ENCODE data around the gene NCS1.

NCS1 gene

GRCh38 chr9:130149031-130149430, 23.2 kb upstream of the NCS1 start:
- DNase-seq, result no peak

DNA sequence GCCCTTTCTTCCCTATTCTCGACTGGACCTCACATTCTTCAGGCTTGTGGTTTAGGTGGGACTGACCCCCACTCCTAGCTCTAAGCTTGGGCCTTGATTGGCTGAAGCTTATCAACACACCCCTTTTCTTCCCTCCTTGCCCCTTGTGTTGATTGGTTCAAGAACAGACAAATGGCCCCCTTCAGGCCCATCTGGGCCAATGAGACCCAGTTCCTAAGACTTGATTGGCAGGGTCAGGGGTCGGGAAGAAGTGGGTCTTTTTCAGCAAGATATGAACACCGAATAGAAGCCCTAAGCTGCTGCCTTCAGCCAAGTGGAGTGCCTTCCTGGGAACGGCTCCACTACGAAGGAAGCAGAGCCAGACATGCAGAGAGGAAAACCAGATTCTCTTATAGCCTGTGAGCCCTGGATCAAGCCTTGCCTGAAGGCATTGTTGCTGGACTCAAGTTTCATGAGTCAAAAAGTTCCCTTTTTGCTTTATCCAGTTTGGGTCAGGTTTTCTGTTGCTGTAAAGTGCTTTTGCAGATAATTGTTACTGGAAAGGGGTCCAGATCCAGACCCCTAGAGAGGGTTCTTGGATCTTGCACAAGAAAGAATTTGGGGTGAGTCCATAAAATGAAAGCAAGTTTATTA, 22.4 kb upstream of the NCS1 start:
- no peak for DNase-seq

GRCh38 chr9:130150779-130151382, 21.3 kb upstream of the NCS1 start:
- DNase-seq, result no peak

DNA sequence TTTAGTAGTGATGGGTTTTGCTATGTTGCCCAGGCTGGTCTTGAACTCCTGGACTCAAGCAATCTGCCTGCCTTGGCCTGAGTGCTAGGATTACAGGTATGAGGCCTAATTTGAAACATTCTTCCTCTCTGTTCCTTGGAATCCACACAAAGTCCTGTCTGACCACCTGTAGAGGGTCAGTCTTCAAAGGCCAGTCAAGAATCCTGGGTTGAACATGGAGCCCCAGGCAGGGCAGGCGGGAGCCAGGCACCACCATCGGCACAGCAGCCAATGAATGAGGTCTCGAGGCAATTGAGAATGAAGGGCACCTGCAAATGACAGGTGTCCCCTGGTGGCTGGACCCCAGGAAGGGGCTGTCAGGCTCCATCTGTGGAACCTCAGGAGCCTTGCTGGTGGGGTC, 17.4 kb upstream of the NCS1 start:
- no peak for DNase-seq

GRCh38 chr9:130155647-130156046, 16.6 kb upstream of the NCS1 start:
- no peak for DNase-seq

DNA sequence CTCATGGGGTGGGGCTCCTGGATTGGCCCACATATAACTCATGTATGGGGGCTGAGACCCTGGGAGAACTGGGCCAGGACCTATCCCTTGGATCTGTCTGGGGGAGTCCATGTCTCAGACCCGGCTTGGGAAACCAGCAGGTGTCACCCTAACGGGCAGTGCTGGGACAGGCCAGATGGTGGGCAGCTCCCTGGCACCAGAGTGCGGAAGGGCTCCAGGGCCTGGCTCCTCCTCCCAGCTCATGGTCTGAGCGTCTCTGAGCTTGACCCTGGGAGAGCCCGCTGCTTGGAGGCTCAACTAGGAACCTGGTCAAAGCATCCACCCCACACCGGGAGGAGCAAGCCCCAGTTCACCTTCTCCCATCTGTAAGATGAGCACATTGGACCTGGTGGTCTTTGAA, 15.5 kb upstream of the NCS1 start:
- no peak for DNase-seq

- DNase-seq, result no peak
These were observed 15.1 kb upstream of the NCS1 start for GRCh38 chr9:130157079-130157478.

GRCh38 chr9:130158001-130158400, 14.2 kb upstream of the NCS1 start:
- no peak for DNase-seq

DNA sequence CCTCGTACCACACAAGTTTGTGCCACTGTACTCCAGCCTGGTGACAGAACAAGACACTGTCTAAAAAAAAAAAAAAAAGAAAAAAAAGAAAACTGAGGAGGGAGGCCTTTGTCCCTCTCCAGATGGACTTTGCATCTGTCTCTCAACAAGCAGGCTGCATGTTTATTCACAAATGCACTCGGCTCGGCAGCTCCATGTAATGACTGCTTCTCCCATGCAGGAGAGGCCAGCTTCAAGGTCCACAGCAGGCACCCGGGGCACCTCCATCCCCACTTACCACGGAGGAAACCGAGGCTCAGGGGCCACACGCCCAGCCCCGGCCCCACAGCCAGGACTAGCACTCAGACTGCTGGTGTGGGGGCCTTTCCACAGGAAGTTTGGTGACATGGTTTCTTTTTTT, 13.1 kb upstream of the NCS1 start:
- DNase-seq, result no peak

- DNase-seq, result no peak
These were observed 12.1 kb upstream of the NCS1 start for GRCh38 chr9:130159915-130160670.

- no peak for DNase-seq
These were observed 11.2 kb upstream of the NCS1 start for GRCh38 chr9:130160862-130161470.

GRCh38 chr9:130165579-130165978, 6.6 kb upstream of the NCS1 start:
- no peak for DNase-seq

DNA sequence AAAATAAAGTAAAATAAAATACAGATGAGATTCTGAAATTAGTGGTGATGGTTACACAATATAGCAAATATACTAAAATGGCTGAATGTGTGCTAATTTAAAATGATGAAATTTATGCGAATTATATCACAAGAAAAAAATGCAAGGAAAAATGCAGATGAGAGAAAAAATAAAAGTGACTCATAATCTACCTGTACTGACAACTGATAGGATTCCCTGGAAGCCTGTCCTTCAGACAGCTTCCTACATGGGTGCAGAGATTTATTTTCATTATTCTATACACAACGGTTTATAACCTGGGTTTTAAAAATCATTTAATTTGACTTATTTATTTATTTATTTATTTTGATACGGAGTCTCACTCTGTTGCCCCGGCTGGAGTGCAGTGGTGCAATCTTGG, 5.8 kb upstream of the NCS1 start:
- no peak for DNase-seq

GRCh38 chr9:130167927-130168326, 4.3 kb upstream of the NCS1 start:
- no peak for DNase-seq

DNA sequence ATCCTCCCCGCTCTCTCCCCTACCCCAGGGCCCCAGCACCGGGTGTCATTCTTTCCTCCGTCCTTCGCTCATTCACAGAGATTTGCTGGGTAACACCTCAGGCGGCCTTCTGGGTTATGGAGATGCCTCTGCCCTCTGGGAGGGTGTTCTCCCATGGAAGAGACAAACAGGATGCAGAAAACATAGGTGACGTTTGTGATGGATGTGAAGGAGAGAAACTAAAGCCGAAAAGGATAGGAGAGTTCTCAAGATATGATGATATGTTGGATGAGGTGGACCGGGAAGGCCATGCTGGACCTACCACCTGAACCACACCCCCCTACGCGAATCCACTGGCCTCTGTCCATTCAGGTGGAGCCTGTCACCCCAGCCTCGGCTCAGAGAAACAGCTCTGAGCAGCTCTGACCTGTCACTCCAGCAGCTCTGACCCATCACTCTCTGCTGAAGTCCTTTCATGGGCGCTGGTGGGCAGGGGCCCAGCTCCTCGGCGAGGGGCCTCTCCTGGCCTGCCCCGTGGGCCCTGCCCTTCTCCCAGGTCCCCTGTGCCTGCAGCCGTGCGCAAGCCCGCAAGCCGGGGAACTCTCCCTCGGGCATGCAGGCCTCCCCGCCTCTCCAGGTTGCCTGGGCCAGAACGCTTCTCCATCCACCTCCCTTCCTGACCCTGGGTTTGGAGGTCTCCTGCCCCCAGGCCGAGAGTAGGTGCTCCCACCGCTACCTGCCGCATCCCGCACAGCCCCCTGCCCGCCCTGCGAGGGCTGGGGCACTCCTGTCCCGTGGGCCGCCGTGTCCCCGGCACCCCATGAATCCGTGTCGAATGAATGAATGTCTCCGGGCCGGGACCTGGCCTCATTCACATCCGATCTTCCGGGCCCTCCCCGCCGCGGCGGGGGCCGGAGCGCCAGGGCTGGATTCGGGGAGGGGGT, 717 bp upstream of the NCS1 start:
- DNase-seq, result no peak

DNA sequence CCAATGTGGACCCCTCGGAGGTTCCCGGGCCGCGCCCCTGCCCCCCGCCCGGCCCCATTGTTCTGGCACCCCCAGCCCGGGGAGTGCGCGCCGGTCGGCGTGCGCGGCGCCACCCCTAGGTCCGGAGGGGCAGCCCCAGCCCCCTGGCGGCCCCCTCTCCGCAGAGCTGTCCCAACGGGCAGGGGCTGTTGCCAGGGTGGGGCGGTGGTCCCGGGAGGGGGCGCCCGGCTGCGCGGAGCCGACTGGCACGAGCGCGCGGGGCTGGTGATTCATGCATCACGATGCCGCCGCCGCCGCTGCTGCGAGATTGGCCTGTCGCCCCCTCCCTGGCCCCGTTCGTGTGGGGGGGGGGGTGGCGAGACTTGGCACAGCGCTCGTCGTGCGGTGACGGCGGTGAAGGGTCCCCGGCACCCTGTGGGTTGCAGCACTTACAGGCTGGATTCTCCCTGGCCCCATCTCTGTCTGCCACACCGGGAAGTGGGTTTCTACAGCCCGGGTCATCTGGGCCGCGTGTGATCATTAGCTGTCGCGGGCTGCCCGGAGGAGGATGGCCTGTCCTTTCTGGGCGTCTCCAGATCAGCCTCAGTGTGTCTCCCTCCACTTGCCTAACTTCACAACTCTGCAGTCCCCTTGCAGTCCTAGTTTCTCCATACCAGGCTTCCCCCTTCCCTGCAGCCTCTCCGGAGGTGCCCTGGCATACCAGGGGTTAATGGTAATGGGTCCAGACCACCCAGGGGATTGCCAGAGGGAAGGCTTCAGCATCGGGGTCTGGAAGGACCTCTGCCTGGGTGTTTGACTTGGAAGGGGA, 858 bp downstream of the NCS1 start:
- DNase-seq, result peak; percentile 63

DNA sequence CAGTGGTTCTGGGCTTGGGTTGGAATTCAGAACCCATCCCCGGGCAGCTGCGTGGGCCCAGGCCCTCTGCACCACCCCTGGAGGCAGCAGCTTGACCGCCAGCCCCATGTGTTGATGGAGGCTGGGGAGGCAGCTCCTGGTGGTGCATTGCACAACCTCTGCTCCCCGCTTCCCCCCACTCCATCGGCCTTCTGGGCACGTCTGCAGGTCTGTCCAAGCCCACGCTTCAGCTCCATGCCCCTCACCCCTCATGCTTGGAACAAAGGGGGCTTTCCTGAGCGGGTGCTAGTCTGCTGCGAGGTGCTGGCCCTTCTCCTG, 1.4 kb downstream of the NCS1 start:
- no peak for DNase-seq

DNA sequence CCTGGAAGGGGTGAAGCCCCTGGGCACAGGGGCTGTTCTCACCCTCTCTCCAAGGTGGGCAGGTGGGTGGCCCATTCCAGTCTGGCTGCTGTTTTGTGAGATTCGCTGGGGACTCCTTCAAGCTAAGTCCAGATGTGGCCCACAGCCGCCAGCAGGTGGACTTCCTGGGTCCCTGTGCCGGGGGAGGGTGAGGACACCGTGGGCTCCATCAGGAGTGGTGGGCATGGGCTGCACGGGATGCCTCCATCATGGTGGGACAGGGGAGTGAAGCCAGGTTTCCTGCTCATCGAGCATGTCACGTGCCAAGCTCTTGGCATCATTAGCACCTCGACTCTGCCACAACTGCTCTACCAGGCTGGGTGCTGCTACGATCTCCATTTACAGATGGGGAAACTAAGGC, 1.8 kb downstream of the NCS1 start:
- no peak for DNase-seq

DNA sequence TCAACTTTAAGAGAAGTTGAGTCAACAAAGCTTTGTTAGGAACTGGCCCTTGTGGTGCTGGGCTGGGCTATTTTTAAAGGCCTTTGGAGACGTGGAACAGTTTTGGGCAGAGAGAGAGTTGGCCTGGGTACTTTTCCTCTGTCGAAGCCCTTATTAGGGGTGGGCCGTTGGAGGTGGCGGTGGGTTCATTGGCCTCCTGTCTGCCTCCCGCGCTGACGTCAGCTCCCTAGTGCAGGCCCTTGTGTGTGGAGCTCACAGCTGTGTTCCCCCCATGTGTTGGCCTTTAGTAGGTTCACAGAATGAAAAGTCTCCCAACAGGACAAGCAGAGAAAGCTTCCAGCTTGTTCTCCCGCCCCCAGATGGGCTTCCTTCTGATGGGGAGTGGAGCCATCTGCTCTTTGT, 2.7 kb downstream of the NCS1 start:
- no peak for DNase-seq

- no peak for DNase-seq
These were observed 3.2 kb downstream of the NCS1 start for GRCh38 chr9:130175355-130175754.

GRCh38 chr9:130176760-130177159, 4.6 kb downstream of the NCS1 start:
- no peak for DNase-seq

All from activated T-cell treated with anti-CD3 and anti-CD28 coated beads for 4 hours (primary cell).